ENCODE measurements around the gene CNTLN. TPM values are rescaled to one million over a fixed set of nuclear protein-coding genes. Genes with fewer than 3 reads are reported as not detected.

CNTLN gene
- total and polyA plus RNA-seq, 8 donors, result 0.58 to 28.5 (median 3.3) TPM

DNA sequence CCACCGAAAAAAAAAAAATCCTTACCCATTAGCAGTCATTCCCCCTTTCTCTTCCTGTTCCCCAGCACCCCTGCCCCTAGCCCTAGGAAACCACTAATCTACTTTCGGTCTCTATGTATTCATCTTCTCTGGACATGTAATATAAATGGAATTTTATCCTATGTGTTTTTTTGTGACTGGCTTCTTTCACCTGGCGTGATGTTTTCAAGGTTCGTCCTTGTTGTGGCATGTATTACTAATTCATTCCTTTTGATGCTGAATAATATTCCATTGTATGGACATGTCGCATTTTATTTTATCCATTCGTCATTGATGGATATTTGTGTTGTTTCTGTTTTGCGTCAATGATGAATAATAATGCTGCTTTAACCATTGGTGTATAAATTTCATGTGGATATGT is 401.2 kb downstream of the CNTLN start:
- WGBS, 5 donors, result 82 to 90% (median 89%) methylated on average over 7 of the region's 7 CpGs
- DNase-seq, result no peak
- TF ChIP-seq EP300 (IDR thresholded peaks at IDR 0.05), result no peak
- TF ChIP-seq, protein P1, sequence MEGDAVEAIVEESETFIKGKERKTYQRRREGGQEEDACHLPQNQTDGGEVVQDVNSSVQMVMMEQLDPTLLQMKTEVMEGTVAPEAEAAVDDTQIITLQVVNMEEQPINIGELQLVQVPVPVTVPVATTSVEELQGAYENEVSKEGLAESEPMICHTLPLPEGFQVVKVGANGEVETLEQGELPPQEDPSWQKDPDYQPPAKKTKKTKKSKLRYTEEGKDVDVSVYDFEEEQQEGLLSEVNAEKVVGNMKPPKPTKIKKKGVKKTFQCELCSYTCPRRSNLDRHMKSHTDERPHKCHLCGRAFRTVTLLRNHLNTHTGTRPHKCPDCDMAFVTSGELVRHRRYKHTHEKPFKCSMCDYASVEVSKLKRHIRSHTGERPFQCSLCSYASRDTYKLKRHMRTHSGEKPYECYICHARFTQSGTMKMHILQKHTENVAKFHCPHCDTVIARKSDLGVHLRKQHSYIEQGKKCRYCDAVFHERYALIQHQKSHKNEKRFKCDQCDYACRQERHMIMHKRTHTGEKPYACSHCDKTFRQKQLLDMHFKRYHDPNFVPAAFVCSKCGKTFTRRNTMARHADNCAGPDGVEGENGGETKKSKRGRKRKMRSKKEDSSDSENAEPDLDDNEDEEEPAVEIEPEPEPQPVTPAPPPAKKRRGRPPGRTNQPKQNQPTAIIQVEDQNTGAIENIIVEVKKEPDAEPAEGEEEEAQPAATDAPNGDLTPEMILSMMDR (IDR thresholded peaks at IDR 0.05), result no peak
- no peak for TF ChIP-seq POLR2A (IDR thresholded peaks at IDR 0.05)
- no peak for TF ChIP-seq POLR2AphosphoS5 (IDR thresholded peaks at IDR 0.05)
- no peak overlapping the region for H3K4me3 ChIP-seq
- no peaks in the 10 kb centered on the region for H3K27me3 ChIP-seq
- H3K36me3 ChIP-seq, result no peaks in the 10 kb centered on the region
- intact Hi-C loops (cut with DNase I; ENCODE audit: low total_unique reads), result no loop called here
- peaks cover 0 to 5% (median 3%) of the 10 kb centered on the region in 4 donors for H3K4me1 ChIP-seq
- no peaks in the 10 kb centered on the region for H3K9me3 ChIP-seq
- no peak overlapping the region for H3K27ac ChIP-seq

DNA sequence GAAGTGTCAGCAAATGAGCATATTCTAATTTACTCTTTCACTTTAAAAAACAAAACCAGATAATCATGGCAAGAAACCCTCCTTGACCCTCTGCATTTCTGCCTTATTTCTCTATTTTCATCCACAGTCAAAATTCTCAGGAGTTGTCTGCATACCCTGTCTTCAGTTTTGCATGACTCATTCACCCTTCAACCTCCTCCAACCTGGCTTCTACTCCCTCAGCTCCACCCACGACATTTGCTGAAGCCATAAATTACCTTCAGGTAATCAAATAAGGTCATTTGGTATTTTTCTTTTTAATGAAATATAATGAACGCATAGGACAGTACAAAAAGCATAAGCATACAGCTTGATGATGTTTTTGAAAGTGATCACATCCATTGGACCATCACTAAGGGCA is 416.2 kb downstream of the CNTLN start:
- H3K9me3 ChIP-seq, result peaks cover 0 to 10% (median 2%) of the 10 kb centered on the region in 4 donors
- TF ChIP-seq POLR2AphosphoS5 (IDR thresholded peaks at IDR 0.05), result no peak
- TF ChIP-seq POLR2A (IDR thresholded peaks at IDR 0.05), result no peak
- no peak for TF ChIP-seq EP300 (IDR thresholded peaks at IDR 0.05)
- TF ChIP-seq, protein P1 (IDR thresholded peaks at IDR 0.05), result no peak
- DNase-seq, result no peak
- no peak overlapping the region for H3K4me3 ChIP-seq
- H3K4me1 ChIP-seq, result no peaks in the 10 kb centered on the region
- H3K27ac ChIP-seq, result no peak overlapping the region
- H3K27me3 ChIP-seq, result no peaks in the 10 kb centered on the region
- intact Hi-C loops (cut with DNase I; ENCODE audit: low total_unique reads), result no loop called here
- no peaks in the 10 kb centered on the region for H3K36me3 ChIP-seq
- WGBS, 5 donors, result 69 to 82% (median 75%) methylated on average over 2 of the region's 2 CpGs

Small RNAs within 50 kb of the gene (small RNA-seq; reads per million reads assigned to genes)
- 0 reads per million in 4 donors for gene RPS29P33
